Skeletal muscle cell (primary cell): ENCODE results near the gene ARMC5.
"Not testable (repeated sequence)": the region's sequence is repeated elsewhere in the genome, so short reads cannot be mapped to it uniquely, and the experiment has no call there.

Experiments used
- DNase-seq: peaks from one replicate; pipeline ENCODE4 v3.0.0-alpha.2; 2010; ENCODE audit warnings: low read depth
- H3K4me3 ChIP-seq: 2 replicates; pipeline ENCODE4 v1.5.1; 2011; ENCODE audit warnings: low read depth, mild to moderate bottlenecking, control low read depth, low read length, moderate library complexity

ARMC5 gene

DNA sequence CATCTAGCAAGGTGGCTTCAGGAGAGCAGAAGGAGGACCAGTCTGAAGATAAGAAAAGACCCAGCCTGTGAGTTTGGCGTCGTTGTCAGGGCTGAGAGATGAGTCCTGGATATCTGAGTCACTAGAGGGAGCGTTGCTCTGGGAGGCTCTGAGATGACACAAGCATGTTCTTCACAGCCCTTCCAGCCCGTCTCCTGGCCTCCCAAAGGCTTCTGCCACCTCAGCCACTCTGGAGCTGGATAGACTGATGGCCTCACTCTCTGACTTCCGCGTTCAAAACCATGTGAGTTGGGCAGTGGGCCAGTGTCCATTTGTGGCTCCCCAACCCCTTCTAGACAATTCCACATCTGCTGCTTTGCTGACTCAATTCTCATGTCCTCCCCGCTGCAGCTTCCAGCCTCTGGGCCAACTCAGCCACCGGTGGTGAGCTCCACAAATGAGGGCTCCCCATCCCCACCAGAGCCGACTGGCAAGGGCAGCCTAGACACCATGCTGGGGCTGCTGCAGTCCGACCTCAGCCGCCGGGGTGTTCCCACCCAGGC, 14.9 kb downstream of the ARMC5 start:
- no peak overlapping the region for H3K4me3 ChIP-seq
- peak; percentile 62 for DNase-seq

DNA sequence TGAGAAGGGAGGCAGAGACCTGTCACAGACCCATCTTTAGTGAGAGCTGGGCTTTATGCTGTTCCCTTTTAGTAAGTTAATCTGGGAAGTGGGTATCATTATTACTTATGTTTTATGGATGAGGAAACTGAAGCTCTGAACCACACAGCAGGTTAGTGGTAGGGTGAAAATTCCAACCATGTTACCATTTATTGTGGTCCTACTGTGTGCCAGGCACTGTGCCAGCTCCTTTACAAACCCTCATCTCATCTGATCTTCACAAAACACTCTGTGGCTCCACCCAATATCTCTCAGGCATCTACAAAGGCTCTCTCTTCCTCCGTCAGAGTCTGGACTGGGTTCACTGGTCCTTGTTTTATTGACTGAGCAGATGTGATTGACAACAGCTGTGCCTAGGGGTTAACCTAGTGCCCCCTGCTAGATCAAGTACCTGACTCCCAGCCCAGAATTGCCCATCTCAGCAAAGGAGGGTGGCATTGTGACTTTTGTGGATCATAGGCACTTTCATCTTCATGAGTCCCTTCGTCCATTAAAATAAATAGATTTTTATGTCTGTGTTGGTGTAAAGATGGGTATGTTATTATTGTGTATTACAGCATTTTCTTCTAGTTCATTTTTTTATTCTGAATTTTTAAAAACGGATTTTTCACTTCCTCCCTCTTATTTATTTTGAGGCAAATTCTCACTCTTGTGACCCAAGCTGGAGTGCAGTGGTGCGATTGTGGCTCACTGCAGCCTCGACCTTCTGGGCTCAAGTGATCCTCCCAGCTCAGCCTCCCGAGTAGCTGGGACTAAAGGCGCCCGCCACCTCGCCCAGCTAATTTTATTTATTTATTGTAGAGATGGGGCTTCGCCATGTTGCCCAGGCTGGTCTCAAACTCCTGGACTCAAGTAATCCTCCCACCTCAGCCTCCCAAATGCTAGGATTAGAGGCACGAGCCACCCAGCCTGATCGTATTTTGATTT, 15.8 kb downstream of the ARMC5 start:
- no peak overlapping the region for H3K4me3 ChIP-seq
- no peak for DNase-seq

DNA sequence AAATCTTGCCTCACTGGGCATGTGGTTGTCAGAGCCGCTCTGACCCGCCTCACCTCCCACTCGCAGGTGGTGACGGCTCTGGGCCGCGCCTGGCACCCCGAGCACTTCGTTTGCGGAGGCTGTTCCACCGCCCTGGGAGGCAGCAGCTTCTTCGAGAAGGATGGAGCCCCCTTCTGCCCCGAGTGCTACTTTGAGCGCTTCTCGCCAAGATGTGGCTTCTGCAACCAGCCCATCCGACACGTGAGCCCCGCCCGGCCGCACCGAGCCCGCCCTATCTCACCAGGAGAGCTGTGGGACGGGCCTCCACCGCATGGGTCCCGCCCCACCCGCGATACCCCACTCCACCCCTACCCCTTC, 16.6 kb downstream of the ARMC5 start:
- DNase-seq = no peak
- H3K4me3 ChIP-seq = no peak overlapping the region

DNA sequence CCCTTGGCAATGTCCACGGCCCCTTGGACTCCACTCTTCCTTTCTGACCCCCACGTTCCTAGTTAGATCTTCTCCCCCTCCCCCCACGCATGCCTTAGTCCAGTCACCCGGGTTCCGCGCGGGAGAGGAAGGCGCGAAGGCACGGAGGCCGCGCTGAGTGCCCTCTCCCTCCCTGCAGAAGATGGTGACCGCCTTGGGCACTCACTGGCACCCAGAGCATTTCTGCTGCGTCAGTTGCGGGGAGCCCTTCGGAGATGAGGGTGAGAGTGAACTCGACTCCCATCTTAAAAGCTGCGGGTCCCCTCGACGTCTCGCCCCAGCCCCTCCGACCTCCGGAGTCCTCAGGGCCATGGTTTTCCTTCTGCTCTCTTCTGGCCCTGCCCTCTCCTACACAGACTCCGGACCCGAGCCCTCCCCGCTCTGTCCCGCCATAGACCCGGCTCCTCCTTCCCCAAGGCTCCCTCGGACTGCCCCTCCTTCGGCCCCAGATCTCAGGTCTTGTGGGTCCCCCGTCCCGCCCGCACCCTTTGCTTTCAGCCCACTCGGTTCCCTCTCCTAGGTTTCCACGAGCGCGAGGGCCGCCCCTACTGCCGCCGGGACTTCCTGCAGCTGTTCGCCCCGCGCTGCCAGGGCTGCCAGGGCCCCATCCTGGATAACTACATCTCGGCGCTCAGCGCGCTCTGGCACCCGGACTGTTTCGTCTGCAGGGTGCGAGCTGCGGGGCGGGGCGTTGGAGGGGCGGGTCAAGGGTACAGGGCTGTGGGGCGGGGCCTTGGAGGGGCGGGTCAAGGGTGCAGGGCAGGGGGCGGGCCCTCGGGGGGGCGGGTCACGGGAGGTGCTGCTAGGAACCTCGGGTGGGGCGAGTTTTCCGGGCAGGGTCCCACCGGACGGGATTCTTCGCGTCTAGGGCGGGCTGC, 17.3 kb downstream of the ARMC5 start:
- DNase-seq = no peak
- no peak overlapping the region for H3K4me3 ChIP-seq

DNA sequence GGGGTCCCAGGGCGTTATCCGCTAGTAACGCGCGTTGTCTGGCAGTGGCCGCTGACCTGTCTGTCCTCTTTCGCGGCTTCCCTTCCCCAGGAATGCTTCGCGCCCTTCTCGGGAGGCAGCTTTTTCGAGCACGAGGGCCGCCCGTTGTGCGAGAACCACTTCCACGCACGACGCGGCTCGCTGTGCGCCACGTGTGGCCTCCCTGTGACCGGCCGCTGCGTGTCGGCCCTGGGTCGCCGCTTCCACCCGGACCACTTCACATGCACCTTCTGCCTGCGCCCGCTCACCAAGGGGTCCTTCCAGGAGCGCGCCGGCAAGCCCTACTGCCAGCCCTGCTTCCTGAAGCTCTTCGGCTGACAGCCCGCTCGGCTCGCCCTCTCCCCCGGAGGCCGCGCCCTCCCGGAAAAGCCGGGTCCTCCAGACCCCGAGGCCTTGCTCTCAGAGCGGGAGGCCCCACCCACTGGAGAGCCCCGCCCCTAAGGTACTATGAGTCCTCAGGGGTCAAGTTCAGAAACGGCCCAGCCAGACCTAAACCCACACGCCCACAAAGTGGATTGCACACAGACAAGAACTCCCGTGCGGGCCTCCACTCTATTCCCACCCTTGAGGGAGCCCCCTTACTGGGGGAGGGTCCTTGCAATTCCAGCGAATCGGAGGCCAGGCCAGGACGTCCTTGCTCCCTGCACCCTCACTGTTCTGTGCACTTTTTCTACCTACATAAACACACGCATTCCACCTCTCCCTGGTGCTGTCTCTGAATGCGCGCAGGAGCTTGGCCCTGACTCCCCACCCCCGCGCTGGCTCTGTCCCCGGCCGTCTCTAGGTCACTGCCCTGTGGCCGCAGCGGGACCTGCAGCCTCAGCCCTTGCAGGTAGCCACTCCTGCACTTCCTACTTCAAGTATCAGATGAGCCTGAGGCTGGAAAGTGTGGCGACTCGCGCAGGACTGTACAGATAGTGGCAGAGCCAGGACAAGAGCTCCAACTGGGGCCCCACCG, 18.2 kb downstream of the ARMC5 start:
- no peak overlapping the region for H3K4me3 ChIP-seq
- DNase-seq = no peak

DNA sequence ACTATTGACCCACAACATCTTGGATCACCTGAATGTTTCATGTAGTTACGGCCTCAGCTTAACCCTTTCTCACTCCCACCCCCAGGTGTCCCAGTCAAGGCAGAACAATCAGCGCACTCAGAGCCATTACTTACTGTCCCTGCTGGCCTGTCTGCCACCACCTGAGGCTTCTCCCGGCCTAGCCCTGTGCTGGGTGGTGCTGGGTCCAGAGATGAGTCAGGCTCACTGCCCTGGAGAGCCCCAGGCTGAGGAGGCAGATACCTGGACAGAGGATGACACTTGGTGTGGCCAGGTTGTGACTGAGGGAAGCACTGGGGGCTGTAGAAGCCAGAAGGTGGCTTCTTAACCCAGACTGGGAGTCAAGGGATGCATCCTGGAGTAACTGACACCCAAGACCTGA, 19.7 kb downstream of the ARMC5 start:
- no peak for DNase-seq
- no peak overlapping the region for H3K4me3 ChIP-seq

DNA sequence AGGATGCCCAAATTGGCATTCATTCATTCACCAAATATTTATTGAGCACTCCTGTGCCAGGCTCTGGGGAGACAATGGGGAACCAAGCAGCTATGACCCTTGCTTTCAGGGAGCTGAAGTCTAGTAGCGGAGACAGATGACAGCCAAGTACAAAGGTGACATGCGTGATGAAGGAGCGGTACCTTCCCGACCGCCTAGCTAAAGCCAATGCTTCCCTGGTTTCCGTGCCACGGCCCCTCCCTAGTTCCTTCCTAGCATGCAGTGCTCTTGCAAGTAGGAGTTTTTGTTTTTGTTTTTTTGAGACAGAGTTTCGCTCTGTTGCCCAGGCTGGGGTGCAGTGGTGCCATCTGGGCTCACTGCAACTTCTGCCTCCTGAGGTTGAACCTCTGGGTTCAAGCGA, 20.4 kb downstream of the ARMC5 start:
- no peak for DNase-seq
- no peak overlapping the region for H3K4me3 ChIP-seq

DNA sequence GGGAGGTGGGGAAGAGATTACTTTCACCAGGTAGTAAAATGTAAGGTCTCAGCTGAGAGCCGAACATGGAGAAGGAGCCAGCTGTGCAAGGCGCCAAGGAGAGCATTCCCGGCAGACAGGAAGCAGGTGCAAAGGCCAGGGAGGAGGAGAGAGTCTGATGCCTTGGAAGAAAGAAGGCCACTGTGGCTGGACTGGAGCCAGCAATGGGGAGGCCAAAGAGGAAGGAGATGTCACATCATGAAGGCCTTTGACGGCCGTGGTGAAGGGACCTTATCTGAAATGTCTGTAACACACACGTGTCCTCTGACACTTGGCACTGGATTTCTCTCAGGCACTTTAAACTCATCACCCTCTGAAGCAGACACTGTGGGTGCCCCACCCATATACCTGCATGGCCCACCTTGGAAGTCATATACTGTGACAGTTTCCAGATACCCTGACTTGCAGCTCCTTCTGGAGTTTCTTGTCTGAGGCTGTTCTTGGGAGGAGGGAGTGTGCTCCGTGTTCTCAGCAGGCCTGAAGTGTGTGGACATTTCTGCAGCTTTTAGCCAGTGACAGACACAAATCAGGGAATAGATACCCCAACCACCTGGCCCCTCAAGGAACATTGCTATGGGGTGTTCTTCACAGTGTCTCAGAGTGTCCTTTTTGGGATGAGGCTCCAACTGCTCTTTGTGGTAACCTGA, 21.7 kb downstream of the ARMC5 start:
- no peak overlapping the region for H3K4me3 ChIP-seq
- DNase-seq = no peak

DNA sequence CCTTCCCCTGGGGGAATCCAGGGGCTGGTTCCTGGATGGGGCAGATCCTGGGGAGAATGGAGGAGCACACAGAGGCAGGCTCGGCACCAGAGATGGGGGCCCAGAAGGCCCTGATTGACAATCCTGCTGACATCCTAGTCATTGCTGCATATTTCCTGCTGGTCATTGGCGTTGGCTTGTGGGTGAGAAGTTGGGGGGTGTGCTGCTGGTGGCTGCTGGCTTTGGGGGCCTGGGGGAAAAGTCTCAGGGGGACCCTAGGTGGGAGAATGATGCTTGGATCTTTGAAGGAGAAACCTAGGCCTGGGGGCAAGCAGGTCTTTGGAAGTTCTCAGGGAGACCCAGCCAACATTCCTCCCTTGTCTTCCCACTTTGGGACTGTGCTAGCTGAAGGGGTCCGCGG, 23.8 kb downstream of the ARMC5 start, which contains the start of gene SLC5A2:
TSS of gene SLC5A2 (plus strand) at position 43 of the 400 bp plus-strand sequence. CDS start at position 57, 14 bp downstream.
- no peak within 1 kb of the TSS for H3K4me3 ChIP-seq
- DNase-seq = no peak

DNA sequence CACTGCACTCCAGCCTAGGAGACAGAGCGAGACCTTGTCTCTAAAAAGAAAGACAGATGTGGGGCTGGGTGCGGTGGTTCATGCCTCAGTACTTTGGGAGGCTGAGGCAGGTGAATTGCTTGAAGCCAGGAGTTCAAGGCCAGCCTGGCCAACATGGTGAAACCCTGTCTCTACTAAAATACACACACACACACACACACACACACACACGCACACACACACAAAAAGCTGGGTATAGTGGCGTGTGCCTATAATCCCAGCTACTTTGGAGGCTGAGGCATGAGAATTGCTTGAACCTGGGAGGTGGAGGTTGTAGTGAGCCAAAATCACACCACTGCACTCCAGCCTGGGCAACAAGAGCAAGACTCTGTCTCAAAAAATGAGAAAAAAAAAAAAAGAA, 24.7 kb downstream of the ARMC5 start:
- DNase-seq = not testable (repeated sequence)

DNA sequence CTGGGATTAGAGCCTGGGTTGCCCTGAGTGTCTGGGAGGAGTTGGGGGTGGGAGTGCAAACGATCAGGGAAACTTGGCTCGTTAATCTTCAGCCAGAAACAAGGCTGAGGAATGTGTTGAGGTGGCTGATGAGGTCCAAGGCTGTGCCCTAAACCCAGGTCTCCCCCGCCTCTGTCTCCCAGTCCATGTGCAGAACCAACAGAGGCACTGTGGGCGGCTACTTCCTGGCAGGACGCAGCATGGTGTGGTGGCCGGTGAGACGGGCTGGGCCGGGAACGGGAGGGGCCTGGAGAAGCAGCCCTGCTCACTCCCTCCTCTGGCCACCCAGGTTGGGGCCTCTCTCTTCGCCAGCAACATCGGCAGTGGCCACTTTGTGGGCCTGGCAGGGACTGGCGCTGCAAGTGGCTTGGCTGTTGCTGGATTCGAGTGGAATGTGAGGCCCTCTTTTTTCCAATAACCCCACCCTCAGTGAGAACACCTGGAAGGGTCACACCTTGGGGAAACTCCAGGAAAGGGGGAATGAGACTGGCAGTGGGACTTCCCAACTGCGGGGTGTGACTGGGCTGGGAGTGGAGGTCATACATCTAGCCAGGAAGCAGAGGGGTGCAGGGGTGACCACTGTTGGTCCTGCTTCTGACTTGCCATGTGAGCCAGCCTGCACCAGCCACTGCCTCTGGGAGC, 25.3 kb downstream of the ARMC5 start:
- H3K4me3 ChIP-seq = no peak overlapping the region
- no peak for DNase-seq

More for the DNA sequence above, 24.7 kb downstream of the ARMC5 start:
- H3K4me3 ChIP-seq = not testable (repeated sequence)

DNA sequence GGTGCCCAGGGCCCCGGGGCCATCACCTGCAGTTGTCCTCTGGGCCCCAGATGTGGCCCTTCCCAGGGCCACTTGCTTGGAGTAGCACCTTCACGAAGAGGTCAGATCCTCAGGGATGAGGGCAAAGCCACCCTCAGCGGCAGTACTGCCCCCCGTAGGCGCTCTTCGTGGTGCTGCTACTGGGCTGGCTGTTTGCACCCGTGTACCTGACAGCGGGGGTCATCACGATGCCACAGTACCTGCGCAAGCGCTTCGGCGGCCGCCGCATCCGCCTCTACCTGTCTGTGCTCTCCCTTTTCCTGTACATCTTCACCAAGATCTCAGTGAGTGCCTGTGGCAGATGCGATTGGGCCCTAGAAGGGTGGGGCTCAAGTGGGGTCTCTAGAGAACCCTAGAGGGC, 26.3 kb downstream of the ARMC5 start:
- no peak overlapping the region for H3K4me3 ChIP-seq
- DNase-seq = no peak

DNA sequence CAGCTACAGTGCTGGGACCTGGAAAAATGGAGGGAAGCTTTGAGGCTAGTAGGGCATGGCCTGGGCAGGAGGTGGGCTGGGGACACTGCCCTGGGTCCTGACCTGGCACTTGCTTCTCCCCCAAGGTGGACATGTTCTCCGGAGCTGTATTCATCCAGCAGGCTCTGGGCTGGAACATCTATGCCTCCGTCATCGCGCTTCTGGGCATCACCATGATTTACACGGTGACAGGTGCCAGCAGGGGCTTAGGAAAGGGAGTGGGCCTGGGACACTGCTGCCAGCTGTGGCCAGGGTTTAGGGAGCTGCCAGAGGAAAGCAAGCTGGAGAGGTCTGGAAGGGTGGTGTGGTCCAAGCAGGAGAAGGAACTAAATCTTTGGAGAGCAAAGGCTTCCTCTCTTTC, 26.7 kb downstream of the ARMC5 start:
- DNase-seq = no peak
- no peak overlapping the region for H3K4me3 ChIP-seq

DNA sequence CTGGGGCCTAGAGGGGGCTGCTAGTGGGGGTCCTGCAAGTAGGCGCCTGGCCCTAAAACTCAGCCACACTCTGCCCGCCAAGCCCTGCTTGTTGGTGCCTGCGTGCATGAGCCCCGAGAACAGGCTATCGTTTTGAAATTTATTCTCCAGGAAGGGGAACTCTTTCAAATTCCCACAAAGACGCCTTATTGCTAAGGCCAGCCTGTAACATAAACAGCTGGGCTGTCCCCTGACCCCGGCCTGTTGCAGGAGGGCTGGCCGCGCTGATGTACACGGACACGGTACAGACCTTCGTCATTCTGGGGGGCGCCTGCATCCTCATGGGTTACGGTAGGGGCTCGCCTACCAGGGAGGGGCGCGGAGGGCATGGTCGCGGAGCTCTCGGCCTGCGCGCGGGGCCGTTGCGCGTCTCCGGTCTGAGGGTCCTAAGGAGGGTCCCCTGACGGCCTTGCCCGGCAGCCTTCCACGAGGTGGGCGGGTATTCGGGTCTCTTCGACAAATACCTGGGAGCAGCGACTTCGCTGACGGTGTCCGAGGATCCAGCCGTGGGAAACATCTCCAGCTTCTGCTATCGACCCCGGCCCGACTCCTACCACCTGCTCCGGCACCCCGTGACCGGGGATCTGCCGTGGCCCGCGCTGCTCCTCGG, 27.9 kb downstream of the ARMC5 start:
- no peak for DNase-seq
- H3K4me3 ChIP-seq = peak overlapping the region; percentile 56

DNA sequence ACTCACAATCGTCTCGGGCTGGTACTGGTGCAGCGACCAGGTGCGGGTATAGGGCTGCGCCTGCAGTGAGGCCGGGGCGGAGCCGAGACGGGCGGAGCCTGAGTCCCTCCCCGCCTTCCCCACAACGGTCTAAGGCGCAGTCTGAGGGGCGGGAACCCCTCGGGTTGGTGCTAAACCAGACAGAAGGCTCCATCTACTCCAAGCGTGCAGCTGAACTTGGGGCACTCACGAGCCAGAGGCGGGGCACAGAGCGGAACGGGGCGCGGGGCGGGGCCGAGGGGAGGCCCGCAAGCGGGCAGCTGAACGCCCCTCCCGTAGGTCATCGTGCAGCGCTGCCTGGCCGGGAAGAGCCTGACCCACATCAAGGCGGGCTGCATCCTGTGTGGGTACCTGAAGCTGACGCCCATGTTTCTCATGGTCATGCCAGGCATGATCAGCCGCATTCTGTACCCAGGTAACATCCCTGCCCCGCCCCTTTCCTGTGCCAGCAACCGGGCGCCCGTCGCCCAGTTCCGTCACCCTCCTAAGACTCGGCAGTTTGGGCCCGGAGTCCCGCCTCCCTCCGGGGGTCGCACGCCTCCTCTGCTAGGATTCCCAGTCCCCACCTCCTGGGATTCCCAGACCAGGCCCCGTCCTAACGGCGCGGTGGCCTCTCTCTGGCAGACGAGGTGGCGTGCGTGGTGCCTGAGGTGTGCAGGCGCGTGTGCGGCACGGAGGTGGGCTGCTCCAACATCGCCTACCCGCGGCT, 28.6 kb downstream of the ARMC5 start:
- DNase-seq = no peak
- H3K4me3 ChIP-seq = peak overlapping the region; percentile 56

DNA sequence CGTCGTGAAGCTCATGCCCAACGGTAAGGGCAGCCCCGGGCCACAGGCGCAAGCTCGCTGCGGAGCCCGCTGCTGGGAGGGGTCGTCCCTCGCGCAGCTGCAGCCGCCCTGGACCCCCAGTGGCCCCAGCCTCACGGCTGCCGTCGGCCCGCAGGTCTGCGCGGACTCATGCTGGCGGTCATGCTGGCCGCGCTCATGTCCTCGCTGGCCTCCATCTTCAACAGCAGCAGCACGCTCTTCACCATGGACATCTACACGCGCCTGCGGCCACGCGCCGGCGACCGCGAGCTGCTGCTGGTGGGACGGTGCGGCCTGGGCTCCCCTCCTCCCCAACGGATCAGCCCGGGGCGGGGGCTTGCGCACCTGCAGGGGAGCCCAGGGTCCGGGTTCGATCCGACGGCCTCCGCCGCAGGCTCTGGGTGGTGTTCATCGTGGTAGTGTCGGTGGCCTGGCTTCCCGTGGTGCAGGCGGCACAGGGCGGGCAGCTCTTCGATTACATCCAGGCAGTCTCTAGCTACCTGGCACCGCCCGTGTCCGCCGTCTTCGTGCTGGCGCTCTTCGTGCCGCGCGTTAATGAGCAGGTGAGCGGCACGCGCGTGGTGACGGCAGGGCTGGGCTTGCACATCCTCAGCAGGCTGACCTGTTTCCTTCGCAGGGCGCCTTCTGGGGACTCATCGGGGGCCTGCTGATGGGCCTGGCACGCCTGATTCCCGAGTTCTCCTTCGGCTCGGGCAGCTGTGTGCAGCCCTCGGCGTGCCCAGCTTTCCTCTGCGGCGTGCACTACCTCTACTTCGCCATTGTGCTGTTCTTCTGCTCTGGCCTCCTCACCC, 29.4 kb downstream of the ARMC5 start:
- DNase-seq = no peak

More for the DNA sequence above, 29.4 kb downstream of the ARMC5 start:
- H3K4me3 ChIP-seq = peak overlapping the region; percentile 56
